Fibroblast of villous mesenchyme (primary cell): ENCODE measurements around the gene RAD51B. TPM values are rescaled to one million over a fixed set of nuclear protein-coding genes. Genes with fewer than 3 reads are reported as not detected.

Experiments used
- DNase-seq: peaks from one replicate; pipeline ENCODE4 v3.0.0-alpha.2; 2010; ENCODE audit warnings: low read depth
- H3K4me3 ChIP-seq: 2 replicates; pipeline ENCODE4 v1.5.1; 2011; ENCODE audit warnings: low read depth, mild to moderate bottlenecking, low read length
- CTCF ChIP-seq: IDR thresholded peaks from 2 replicates; pipeline ENCODE4 v1.5.1; 2012; ENCODE audit warnings: low read depth, mild to moderate bottlenecking, low read length; ENCODE audit not compliant: insufficient read depth
- total RNA-seq: library from RNA; depleted of rRNA; stranded (reverse); fragments of >200 nt; gene quantifications from 2 replicates; pipeline ENCODE4 v1.2.3, GENCODE V29; 2012

RAD51B gene
- total RNA-seq, 1 donor, result 22.0 TPM

GRCh38 chr14:68652433-68652690 is 832.8 kb downstream of the RAD51B start:
- DNase-seq, result no peak
- TF ChIP-seq CTCF, result no peak
- H3K4me3 ChIP-seq, result no peak overlapping the region

GRCh38 chr14:68653108-68653507 is 833.5 kb downstream of the RAD51B start:
- H3K4me3 ChIP-seq, result no peak overlapping the region
- DNase-seq, result no peak
- no peak for TF ChIP-seq CTCF

- no peak for DNase-seq
- H3K4me3 ChIP-seq, result no peak overlapping the region
- TF ChIP-seq CTCF, result no peak
Observed at GRCh38 chr14:68653804-68654203, 834.2 kb downstream of the RAD51B start.

GRCh38 chr14:68654471-68654941 is 834.9 kb downstream of the RAD51B start:
- no peak for DNase-seq
- no peak for TF ChIP-seq CTCF
- H3K4me3 ChIP-seq, result no peak overlapping the region

- no peak for TF ChIP-seq CTCF
- no peak overlapping the region for H3K4me3 ChIP-seq
- peak; percentile 44 for DNase-seq
Observed at GRCh38 chr14:68655021-68655831, 835.6 kb downstream of the RAD51B start.

- no peak overlapping the region for H3K4me3 ChIP-seq
- TF ChIP-seq CTCF, result peak; percentile 15
- DNase-seq, result no peak
Observed at GRCh38 chr14:68655911-68656316, 836.3 kb downstream of the RAD51B start.

- TF ChIP-seq CTCF, result no peak
- H3K4me3 ChIP-seq, result no peak overlapping the region
- DNase-seq, result no peak
Observed at GRCh38 chr14:68656452-68656851, 836.9 kb downstream of the RAD51B start.
